ENCODE data around the gene RANBP17.

The RANBP17 gene

DNA sequence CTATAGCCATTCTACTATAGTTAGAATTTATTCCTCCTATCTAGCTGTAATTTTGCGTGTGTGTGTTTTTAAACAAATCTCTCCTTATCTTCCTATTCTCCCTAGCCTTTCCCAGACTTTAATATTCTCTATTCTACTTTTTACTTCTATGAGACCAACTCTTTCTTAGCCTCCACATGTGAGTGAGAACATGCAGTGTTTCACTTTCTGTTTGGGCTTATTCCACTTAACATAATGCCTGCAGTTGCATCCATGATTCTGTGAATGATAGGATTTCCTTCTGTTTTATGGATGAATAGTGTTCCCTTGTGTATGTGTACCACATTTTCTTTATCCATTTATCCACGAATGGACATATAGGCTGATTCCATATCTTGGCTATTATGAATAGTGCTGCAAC is 254.9 kb downstream of the RANBP17 start:
- CTCF ChIA-PET, result no interaction called here
- TF ChIP-seq SP1 (IDR thresholded peaks at IDR 0.05) (no peak), HDGF (IDR thresholded peaks at IDR 0.05; ENCODE audit: borderline replicate concordance) (no peak), ELF4 (IDR thresholded peaks at IDR 0.05) (no peak)
- no peak for DNase-seq (ENCODE audit: extremely low spot score)
- POLR2A ChIA-PET, result no interaction called here

DNA sequence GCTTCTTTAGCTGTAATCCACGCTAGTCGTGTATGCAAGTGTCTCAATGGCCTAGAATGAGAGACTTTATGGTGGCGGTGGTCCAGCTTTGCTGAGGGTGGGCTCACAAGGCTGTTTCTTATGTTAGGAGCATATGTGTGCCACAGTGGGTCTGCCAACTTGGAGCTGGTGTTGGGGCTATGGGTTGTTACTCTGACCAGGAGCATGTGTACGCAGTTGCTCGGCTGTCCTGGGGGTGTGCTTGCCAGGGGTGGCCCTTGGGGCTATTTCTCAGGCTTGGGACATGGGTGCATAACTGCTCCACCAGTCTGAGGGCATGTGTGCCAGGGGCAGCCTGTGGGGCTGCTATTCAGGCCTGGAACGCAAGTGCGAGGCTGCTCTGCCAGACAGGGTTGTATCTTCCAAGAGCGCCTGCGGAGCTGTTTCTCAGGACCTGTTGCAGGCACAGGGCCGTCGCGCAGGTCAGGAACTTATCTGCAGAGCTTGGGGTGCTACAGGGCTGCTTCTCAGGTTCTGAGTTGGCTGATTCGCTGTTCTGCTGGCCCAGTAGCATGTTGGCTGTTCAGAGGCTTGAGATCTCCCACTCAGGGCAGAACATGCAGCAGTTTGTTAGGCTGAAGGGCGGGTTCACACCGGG is 259.3 kb downstream of the RANBP17 start:
- no peak for DNase-seq (ENCODE audit: extremely low spot score)
- TF ChIP-seq HDGF (IDR thresholded peaks at IDR 0.05; ENCODE audit: borderline replicate concordance), result no peak
- CTCF ChIA-PET, result no interaction called here
- POLR2A ChIA-PET, result no interaction called here

DNA sequence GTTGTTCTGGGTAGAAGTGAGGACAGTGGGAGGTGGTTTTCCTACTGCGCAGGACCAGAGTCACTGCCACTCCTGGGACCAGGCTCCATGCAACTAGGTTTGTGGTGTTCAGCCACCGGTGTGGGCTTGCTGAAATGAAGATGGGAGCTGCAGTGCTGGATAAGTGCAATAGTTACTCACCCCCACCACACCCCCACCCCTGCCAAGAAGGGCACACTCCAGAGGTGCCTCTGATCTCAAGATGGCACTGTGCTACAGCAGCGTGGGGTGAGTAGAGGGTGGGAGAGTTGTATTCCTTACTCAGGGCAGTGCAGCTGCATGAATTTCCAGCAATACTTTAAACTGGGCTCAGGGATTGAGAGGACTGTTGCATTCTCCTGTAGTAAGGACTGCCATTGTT is 259.8 kb downstream of the RANBP17 start:
- POLR2A ChIA-PET, result no interaction called here
- CTCF ChIA-PET, result no interaction called here
- DNase-seq (ENCODE audit: extremely low spot score), result no peak
- TF ChIP-seq ZNF384 (IDR thresholded peaks at IDR 0.05) (no peak), SP1 (IDR thresholded peaks at IDR 0.05) (no peak), FOXK2 (IDR thresholded peaks at IDR 0.05) (no peak), LEF1 (IDR thresholded peaks at IDR 0.05; ENCODE audit: borderline replicate concordance) (no peak), L3MBTL2 (conservative IDR thresholded peaks at IDR 0.05) (no peak), HDGF (IDR thresholded peaks at IDR 0.05; ENCODE audit: borderline replicate concordance) (no peak), TARDBP (IDR thresholded peaks at IDR 0.05) (no peak), ELF4 (IDR thresholded peaks at IDR 0.05) (no peak), BHLHE40 (IDR thresholded peaks at IDR 0.05; ENCODE audit: borderline replicate concordance) (no peak)

DNA sequence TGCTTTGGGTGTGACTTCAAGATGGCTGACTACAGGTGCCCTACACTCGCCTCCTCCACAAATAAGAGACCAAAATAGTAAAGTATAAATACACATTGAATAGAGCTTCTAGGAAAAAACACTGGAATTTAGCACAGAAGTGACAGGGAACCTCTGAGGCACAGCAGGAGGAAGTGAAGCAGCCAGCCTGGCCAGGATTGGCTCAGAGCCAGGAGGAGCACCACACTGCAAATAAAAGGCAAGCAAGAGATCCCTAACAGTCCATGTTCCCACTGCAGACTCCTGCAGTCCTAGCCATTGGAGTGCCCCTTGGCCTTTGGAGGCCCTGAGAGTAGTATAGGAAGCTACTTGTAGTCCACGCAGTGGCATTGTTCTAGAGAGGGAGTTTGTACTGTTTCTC is 260.6 kb downstream of the RANBP17 start:
- no peak for TF ChIP-seq SUZ12 (IDR thresholded peaks at IDR 0.05)
- TF ChIP-seq TARDBP (IDR thresholded peaks at IDR 0.05), result no peak
- TF ChIP-seq ZNF384 (IDR thresholded peaks at IDR 0.05), result no peak
- TF ChIP-seq, protein P1, sequence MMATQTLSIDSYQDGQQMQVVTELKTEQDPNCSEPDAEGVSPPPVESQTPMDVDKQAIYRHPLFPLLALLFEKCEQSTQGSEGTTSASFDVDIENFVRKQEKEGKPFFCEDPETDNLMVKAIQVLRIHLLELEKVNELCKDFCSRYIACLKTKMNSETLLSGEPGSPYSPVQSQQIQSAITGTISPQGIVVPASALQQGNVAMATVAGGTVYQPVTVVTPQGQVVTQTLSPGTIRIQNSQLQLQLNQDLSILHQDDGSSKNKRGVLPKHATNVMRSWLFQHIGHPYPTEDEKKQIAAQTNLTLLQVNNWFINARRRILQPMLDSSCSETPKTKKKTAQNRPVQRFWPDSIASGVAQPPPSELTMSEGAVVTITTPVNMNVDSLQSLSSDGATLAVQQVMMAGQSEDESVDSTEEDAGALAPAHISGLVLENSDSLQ (IDR thresholded peaks at IDR 0.05), result no peak
- TF ChIP-seq L3MBTL2 (conservative IDR thresholded peaks at IDR 0.05), result no peak
- TF ChIP-seq ELF4 (IDR thresholded peaks at IDR 0.05), result no peak
- TF ChIP-seq FOXM1 (IDR thresholded peaks at IDR 0.05; ENCODE audit: borderline replicate concordance), result no peak
- no peak for TF ChIP-seq FOXK2 (IDR thresholded peaks at IDR 0.05)
- no peak for TF ChIP-seq BHLHE40 (IDR thresholded peaks at IDR 0.05; ENCODE audit: borderline replicate concordance)
- TF ChIP-seq HDGF (IDR thresholded peaks at IDR 0.05; ENCODE audit: borderline replicate concordance), result no peak
- no peak for TF ChIP-seq SP1 (IDR thresholded peaks at IDR 0.05)
- TF ChIP-seq ARNT (IDR thresholded peaks at IDR 0.05), result no peak
- CTCF ChIA-PET, result no interaction called here
- POLR2A ChIA-PET, result no interaction called here
- no peak for DNase-seq (ENCODE audit: extremely low spot score)

DNA sequence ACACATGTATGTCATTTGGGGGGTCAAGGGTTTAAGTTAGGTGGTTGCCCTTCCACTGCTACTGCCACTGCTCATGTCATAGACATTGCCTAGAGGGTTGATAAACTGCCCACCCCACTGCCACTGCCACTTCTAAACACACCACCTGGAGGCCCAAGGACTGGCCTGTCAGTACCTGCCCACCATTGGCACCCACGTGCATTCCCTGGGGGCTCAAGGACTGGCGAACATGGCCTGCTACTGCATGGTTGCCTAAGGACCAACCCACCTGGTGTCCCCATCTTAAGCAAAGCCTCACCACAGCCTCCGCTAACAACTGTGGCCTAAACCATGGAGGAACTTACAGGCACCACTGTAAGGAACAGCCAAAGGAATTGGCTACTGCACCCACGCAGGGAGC is 261.6 kb downstream of the RANBP17 start:
- ChIA-PET POLR2A (no interaction called here), CTCF (no interaction called here)
- DNase-seq (ENCODE audit: extremely low spot score), result no peak
- TF ChIP-seq, protein P1 (IDR thresholded peaks at IDR 0.05), result no peak

DNA sequence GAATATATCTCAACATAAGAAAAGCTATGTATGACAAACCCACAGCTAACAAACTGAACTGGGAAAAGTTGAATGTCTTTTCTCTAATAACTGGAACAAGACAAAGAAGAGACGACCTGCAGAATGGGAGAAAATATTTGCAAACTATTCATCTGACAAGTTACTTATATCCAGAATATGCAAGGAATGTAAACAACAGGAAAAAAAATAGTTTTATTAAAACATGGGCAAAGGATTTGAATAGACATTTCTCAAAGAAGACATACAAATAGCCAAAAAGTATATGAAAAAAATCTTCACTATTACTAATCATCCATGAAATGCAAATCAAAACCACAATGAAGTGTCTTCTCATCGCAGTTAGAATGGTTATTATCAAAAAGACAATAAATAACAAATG is 265.5 kb downstream of the RANBP17 start:
- CTCF ChIA-PET, result interaction anchor here (0.7 kb wide), 1 partner anchor 215 kb away, joined by 4 read pairs; no protein-coding TSS in a partner anchor
- TF ChIP-seq LEF1 (IDR thresholded peaks at IDR 0.05; ENCODE audit: borderline replicate concordance) (no peak), HDGF (IDR thresholded peaks at IDR 0.05; ENCODE audit: borderline replicate concordance) (no peak), ARNT (IDR thresholded peaks at IDR 0.05) (no peak), FOXA1 (IDR thresholded peaks at IDR 0.05) (no peak), L3MBTL2 (conservative IDR thresholded peaks at IDR 0.05) (no peak), ZNF384 (IDR thresholded peaks at IDR 0.05) (no peak), ELF4 (IDR thresholded peaks at IDR 0.05) (no peak), BHLHE40 (IDR thresholded peaks at IDR 0.05; ENCODE audit: borderline replicate concordance) (no peak), TARDBP (IDR thresholded peaks at IDR 0.05) (no peak)

DNA sequence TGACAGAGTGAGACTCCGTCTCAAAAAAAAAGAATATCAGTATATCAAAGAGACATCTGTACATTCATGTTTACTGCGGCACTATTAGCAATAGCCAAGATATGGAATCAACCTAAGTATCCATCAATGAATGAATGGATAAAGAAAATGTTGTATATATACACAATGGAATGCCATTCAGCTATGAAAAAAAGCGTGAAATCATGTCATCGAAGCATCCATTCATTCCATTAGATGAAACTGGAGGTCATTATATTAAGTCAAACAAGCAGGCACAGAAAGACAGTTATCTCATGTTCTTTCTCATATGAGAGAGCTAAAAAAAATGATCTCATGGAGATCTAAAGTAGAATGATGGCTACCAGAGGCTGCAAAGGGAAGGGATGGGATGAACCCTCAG is 266.3 kb downstream of the RANBP17 start:
- CTCF ChIA-PET, result no interaction called here
- POLR2A ChIA-PET, result no interaction called here
- TF ChIP-seq ELF4 (IDR thresholded peaks at IDR 0.05), result no peak
- TF ChIP-seq LEF1 (IDR thresholded peaks at IDR 0.05; ENCODE audit: borderline replicate concordance), result no peak
- TF ChIP-seq BHLHE40 (IDR thresholded peaks at IDR 0.05; ENCODE audit: borderline replicate concordance), result no peak
- TF ChIP-seq L3MBTL2 (conservative IDR thresholded peaks at IDR 0.05), result no peak
- TF ChIP-seq FOXA1 (IDR thresholded peaks at IDR 0.05), result no peak

More for the DNA sequence above, 265.5 kb downstream of the RANBP17 start:
- POLR2A ChIA-PET, result no interaction called here
- DNase-seq (ENCODE audit: extremely low spot score), result no peak

DNA sequence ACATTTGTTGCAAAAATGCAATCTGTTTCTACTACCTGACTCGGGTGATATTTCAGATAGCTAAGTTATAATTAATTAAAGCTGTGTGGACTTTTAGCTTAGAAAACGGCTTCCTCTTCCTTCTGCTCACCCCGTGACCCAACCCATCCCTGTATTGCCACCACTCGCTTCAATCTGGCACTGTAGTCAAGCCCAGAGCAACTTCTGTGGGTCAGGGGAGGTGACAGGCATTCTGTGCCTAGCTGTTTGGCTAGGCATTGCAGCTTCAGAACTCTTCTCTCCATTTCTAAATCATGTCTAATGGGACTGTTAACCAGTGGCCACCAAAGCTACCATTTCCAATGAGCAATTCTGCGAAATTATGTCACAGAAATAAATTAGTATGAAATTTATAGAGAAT is 267.5 kb downstream of the RANBP17 start:
- no peak for DNase-seq (ENCODE audit: extremely low spot score)
- CTCF ChIA-PET, result no interaction called here
- TF ChIP-seq FOXM1 (IDR thresholded peaks at IDR 0.05; ENCODE audit: borderline replicate concordance) (no peak), ARNT (IDR thresholded peaks at IDR 0.05) (no peak), BHLHE40 (IDR thresholded peaks at IDR 0.05; ENCODE audit: borderline replicate concordance) (no peak), ZNF384 (IDR thresholded peaks at IDR 0.05) (no peak), L3MBTL2 (conservative IDR thresholded peaks at IDR 0.05) (no peak), FOXA1 (IDR thresholded peaks at IDR 0.05) (no peak), LEF1 (IDR thresholded peaks at IDR 0.05; ENCODE audit: borderline replicate concordance) (no peak)
- TF ChIP-seq, protein P1 (IDR thresholded peaks at IDR 0.05), result no peak
- POLR2A ChIA-PET, result no interaction called here

More for the DNA sequence above, 266.3 kb downstream of the RANBP17 start:
- no peak for DNase-seq (ENCODE audit: extremely low spot score)

Measured in HEK293T (cell line).